Inflammatory macrophage treated with lipopolysaccharide for 4 hours (primary cell): ENCODE data around the gene RHCE.
"Not testable (repeated sequence)": the region's sequence is repeated elsewhere in the genome, so short reads cannot be mapped to it uniquely, and the experiment has no call there.

ENCODE experiments used
- DNase-seq: peaks from one replicate; pipeline ENCODE4 v3.0.0-alpha.2; 2020

Gene RHCE

GRCh38 chr1:25397549-25397948 is 23.1 kb downstream of the RHCE start:
- not testable (repeated sequence) for DNase-seq

- no peak for DNase-seq
Measured at GRCh38 chr1:25392841-25393240, 27.8 kb downstream of the RHCE start.

DNA sequence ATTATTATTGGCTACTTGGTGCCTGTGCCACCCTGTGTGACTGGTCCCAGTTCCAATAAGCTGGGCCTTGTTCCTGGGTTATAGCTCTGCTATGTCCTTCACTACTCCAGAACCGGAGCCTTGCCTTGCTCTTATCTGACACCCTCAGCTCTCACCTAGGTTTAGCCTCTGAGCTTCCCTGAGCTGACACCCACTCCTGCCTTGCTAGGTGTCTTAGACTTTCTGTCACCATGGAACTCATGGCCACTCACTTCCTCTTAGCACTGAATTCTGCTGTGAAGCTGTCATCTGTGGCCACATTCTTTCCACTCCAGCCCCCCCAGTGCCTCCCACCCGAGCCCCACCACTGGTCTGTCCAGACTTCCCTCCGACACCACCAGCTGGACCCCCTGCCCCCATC is 30.9 kb downstream of the RHCE start:
- DNase-seq, result not testable (repeated sequence)

- not testable (repeated sequence) for DNase-seq
Measured at GRCh38 chr1:25388691-25389090, 31.9 kb downstream of the RHCE start.

- DNase-seq, result not testable (repeated sequence)
Measured at GRCh38 chr1:25387096-25387495, 33.5 kb downstream of the RHCE start.

GRCh38 chr1:25383875-25384274 is 36.8 kb downstream of the RHCE start:
- not testable (repeated sequence) for DNase-seq

DNA sequence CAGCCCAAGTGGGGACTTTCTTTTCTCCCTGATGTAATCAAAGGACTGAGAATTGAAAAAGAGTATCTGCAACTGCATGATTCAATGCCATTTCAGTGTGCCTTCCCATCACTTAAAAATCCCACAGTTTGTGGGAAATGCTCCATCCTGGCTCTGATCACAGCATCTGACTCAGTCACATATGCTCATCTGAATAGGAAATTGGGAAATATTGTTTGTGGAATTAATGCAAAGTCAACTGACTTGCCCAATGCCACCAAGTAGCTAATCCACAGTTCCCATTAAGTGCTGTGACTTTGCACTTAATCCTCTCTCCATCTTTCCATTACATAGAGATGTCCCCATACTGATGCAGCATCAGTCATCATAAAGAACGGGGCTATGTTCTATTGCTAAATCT is 37.5 kb downstream of the RHCE start:
- DNase-seq, result peak; percentile 96

GRCh38 chr1:25382543-25382942 is 38.1 kb downstream of the RHCE start:
- DNase-seq, result not testable (repeated sequence)

GRCh38 chr1:25378367-25378766 is 42.3 kb downstream of the RHCE start:
- DNase-seq, result not testable (repeated sequence)

GRCh38 chr1:25371757-25372156 is 48.9 kb downstream of the RHCE start:
- DNase-seq, result not testable (repeated sequence)

DNA sequence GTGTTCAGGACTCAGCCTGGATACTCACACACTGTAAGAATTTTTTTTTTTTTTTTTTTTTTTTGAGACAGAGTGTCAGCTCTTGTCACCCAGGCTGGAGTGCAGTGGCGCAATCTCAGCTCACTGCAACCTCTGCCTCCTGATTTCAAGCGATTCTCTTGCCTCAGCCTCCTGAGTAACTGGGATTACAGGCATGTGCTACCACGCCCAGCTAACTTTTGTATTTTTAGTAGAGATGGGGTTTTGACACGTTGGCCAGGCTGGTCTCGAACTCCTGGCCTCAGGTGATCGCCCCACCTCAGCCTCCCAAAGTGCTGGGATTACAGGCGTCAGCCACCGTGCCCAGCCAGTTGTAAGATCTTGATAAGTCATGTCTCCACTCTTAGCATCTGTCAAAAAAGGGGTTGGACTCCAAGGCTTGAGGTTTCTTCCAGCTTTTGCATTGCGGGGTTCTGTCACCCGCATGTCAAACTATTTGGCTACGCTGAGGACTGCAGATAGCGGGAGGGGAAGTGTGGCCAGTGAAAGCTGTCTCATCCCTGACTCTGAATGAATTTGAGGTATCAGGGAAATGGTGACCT is 50.8 kb downstream of the RHCE start:
- peak; percentile 65 for DNase-seq

GRCh38 chr1:25369241-25369640 is 51.4 kb downstream of the RHCE start:
- peak; percentile 33 for DNase-seq

GRCh38 chr1:25362634-25363559 is 57.7 kb downstream of the RHCE start:
- not testable (repeated sequence) for DNase-seq

- no peak for DNase-seq
Measured at GRCh38 chr1:25361901-25362300, 58.7 kb downstream of the RHCE start.

- DNase-seq, result no peak
Measured at GRCh38 chr1:25360596-25361581, 59.7 kb downstream of the RHCE start.

- no peak for DNase-seq
Measured at GRCh38 chr1:25356848-25357247, 63.8 kb downstream of the RHCE start.

GRCh38 chr1:25356441-25356840 is 64.2 kb downstream of the RHCE start:
- no peak for DNase-seq

DNA sequence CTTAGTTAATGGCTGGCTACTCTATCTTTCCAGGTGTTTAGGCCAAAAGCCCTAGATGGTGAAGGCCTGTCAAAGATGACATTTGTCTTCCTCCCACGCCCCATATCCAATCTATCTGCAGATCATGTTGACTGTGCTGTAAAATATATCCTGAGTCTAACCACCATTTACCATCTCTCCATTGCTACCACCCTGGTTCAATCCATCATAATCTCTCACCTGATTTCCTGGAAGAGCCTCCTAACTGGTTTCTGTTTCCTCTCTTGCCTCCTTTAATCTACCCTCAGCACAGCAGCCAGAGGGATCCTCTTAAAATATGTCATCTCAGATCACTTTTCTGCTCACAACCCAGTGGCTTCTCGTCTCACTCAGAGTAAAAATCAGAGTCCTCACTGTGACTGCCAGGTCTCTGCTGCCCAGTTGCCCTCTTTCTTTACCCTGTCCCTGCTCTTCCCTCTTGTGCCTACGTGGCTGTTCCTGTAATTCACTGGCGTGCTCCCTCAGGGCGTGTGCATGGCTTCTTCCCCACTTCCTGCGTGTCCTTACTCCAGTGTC is 64.7 kb downstream of the RHCE start:
- no peak for DNase-seq

DNA sequence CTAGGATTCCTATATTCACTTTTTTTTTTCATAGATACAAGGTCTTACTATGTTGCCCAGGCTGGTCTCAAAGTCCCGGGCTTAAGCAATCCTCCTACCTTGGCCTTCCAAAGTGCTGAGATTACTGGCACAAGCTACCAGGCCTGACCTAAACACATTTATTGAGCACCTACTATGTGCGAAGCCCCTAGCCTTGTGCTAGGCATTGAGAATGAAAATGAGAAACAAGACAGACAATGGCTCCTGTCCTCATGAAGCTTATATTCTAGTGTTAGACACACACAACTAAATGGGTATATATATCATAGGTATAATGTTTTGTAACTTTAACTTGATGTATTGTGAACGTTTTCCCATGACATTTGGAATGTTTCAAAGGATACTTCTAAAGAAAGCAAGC is 71.0 kb downstream of the RHCE start:
- DNase-seq, result no peak

GRCh38 chr1:25347556-25347955 is 73.1 kb downstream of the RHCE start:
- DNase-seq, result no peak

DNA sequence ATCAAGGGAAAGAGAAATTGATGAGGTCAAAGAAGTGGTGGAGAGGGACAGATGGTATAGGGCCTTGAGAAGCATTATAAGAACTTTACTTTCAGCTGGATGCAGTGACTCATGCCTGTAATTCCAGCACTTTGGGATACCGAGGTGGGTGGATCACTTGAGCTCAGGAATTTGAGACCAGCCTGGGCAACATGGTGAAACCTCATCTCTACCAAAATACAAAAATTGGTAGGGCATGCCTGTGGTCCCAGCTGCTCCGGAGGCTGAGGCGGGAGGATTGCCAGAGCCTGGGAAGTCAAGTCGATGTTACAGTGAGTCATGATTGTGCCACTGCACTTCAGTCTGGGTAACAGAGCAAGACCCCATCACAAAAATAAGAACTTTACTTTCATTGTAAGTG is 76.8 kb downstream of the RHCE start:
- DNase-seq, result no peak

DNA sequence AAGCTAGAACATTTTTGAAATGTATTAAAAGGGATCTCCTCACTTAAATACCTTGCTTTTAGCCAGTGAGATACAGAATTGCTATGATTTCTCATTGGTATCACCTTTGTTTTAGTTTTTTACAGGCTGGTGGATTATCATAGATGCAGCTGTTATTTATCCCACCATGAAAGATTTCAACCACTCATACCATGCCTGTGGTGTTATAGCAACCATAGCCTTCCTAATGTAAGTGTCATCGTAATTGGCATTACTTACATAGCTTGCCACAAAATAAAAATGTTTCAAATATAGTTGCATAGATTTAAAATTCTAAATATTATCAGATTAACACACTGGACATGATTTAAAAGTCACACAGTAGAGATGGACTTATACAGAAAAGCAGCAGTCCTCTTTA is 77.8 kb downstream of the RHCE start:
- DNase-seq, result no peak

DNA sequence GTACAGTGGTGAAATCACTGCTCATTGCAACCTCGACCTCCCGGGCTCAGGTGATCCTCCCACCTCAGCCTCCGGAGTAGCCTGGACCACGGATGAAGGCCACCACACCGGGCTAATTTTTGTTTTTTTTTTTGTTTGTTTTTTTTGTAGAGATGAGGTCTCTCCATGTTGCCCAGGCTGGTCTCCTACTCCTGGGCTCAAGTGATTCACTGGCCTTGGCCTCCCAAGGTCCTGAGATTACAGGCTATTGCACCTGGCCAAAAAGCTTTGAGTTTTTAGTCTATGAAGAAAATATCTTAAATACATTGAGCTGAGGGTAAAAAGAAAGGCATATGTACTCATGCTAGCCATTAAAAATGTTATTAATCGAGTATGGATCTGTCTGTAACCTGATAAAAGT is 78.9 kb downstream of the RHCE start:
- no peak for DNase-seq
